HEK293 (cell line): ENCODE data around the gene FAM184A.

Experiments used
- ZNF146 ChIP-seq: fragments of 450-650 bp; formaldehyde crosslinking; IDR thresholded peaks from 2 replicates; pipeline ENCODE4 v1.5.1; 2016; ENCODE audit warnings: missing biosample characterization, missing genetic modification characterization
- ZNF423 ChIP-seq: fragments of 450-650 bp; formaldehyde crosslinking; IDR thresholded peaks from 2 replicates; pipeline ENCODE4 v1.5.1; 2016; ENCODE audit warnings: missing biosample characterization, missing genetic modification characterization

GRCh38 chr6:118914598-118914997 is 163.9 kb downstream of the FAM184A start:
- TF ChIP-seq ZNF423 (no peak), ZNF146 (tag by site-specific recombination) (no peak)
